Activated CD8-positive, alpha-beta memory T cell treated with anti-CD3 and anti-CD28 coated beads for 48 hours (primary cell): ENCODE data around the gene OTUD1.
A peak's percentile ranks its signal among the peaks of the same experiment; 100 is the strongest.
"Not testable (repeated sequence)": the region's sequence is repeated elsewhere in the genome, so short reads cannot be mapped to it uniquely, and the experiment has no call there.

Experiments
- DNase-seq, 3 experiments: peaks; one replicate each; pipeline ENCODE4 v3.0.0-alpha.2; 2020; ENCODE audit warnings: low read depth in 2 of 3, low spot score in 2 of 3

OTUD1 gene

DNA sequence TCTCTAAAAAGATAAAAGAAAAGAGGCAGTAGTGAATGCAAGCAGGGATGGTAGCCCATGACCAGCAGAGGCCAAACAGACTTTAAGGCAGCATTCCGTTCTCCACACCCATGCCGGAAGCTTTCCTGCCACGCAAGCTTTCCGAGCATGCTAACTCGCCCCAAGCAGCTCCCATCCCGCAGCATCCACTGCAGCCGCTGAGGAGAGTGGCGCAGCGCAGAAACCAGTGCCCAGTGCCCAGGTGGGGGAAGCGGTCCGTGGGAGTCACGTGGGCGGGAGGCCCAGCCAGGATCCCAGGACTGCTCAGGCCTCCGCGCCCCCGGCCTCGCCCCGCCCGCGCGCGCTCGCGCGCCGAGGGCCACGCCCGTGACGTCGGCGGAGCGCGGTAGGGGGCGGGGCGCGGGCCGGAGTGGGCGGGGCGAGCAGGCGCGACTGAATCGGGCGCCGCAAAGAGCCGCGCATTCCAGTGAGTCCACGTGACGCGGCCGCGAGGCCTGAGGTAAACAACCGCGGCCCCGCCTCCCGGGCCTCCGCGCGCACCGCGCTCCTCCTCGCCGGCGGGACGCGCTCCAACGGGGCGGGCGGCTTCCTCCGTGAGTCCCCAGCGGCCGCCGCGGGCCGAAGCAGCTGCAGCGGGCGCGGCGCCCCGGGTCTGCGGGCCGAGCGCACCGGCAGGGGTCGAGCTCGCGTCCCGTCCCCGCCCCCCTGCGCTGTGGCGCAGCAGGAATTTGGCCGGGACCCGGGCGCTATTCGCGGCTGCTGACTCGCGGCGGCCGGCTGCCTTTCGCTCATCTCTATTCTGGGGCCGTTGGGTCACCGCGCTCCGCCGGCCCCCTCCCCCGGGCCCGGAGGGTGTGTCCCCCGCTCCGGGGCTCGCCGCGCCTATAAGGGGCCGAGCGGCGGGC, at the start of gene OTUD1:
Gene OTUD1, plus strand, starts transcription at position 529 of the 905 bp plus-strand sequence. CDS start 383 bp downstream, outside the sequence.
- peak; percentile 84 for DNase-seq

GRCh38 chr10:23390408-23390807, 48.5 kb upstream of the OTUD1 start:
- DNase-seq: not testable (repeated sequence)

DNA sequence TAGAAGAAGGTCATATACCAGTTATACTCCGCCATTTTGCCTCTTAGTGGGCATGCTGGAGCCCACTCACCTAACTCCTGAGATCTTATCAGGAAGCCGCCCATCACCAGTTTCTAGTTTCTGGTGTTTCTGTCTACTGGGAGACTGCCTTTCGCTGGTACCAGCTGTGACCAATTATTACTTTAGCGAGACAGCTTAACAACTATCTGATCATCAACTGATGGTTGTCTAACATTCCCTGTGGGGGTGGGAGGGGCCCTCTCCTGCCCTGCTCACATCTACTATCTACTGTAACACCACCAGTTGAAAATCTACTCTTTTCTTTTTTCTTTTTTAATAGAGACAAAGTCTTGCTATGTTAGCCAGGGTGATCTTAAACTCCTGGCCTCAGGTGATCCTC, 48.1 kb upstream of the OTUD1 start:
- no peak for DNase-seq

GRCh38 chr10:23391821-23392220, 47.1 kb upstream of the OTUD1 start:
- DNase-seq: no peak

DNA sequence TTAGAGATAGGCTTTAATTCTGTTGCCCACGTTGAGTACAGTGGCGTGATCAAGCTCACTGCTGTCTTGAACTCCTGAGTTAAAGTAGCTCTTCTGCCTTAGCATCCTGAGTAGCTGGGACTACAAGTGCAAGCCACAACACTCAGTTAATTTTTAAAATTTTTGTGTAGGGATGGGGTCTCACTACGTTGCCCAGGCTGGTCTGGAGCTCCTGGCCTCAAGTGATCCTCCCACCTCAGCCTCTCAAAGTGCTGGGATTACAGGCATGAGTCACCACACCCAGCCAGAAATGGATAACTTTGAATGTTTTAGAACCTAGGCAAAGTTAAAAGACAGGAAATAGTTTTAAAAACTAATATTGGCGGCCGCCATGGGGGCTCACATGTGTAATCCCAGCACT, 43.9 kb upstream of the OTUD1 start:
- DNase-seq: no peak

DNA sequence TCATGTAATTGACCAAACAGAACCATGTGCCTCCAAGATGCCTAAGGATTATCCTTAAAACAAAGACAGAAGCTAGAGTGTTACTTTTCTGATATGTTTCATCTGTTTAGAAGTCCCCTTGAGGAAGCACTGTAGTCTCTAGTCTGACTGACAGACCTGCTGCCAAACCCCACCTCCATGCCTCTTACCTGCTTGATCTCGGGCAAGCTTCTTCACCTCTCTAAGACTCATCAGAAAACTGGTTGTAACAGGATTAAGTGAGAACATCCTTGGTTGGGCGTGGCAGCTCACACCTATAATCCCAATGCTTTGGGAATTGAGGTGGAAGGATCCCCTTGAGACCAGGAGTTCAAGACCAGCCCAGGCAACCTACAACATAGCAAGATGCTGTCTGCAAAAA, 42.2 kb upstream of the OTUD1 start:
- DNase-seq: no peak

- DNase-seq: no peak
Measured at GRCh38 chr10:23399701-23400144, 39.2 kb upstream of the OTUD1 start.

DNA sequence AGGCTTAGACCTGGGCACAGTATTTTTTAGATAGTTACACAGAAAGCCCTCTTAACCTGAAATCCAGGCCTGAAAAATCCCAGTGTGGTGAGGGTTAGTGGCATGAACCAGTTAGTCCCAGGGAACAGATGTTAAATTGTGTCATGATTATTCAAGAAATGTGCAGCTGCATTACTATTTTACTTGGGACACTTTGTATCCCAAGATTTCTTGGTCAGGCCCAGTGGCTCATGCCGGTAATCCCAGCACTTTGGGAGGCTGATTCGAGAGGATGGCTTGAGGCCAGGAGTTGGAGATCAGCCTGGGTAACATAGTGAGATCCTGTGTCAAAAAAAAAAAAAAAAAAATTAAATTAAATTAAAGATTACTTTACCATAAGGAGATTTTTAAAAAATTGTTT, 36.0 kb upstream of the OTUD1 start:
- DNase-seq: no peak

GRCh38 chr10:23403278-23403677, 35.6 kb upstream of the OTUD1 start:
- DNase-seq: no peak

- no peak for DNase-seq
Measured at GRCh38 chr10:23403719-23404118, 35.2 kb upstream of the OTUD1 start.

DNA sequence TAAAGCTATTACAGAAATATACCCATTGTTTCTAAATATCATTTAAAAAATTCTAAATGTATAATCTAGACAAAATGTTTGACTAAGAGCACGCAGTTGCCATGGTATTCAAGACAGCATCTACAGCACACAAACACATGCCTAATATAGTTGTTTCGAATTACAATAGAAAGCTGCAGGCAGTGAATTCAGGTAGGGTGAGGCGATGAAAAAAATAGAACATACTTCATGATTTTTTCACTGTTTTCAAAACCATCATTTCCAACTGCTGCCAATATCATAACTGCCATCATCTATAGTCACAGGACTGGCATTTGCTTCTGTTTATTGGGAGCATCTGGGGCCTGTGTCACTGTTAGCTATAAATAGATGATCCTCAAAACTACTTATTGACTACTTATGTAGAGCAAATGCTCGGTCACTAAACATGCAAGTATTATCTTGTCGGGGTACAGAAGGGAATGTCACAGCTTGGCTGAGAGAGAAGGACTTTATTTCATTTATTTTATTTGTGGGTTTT, 34.4 kb upstream of the OTUD1 start:
- no peak for DNase-seq

DNA sequence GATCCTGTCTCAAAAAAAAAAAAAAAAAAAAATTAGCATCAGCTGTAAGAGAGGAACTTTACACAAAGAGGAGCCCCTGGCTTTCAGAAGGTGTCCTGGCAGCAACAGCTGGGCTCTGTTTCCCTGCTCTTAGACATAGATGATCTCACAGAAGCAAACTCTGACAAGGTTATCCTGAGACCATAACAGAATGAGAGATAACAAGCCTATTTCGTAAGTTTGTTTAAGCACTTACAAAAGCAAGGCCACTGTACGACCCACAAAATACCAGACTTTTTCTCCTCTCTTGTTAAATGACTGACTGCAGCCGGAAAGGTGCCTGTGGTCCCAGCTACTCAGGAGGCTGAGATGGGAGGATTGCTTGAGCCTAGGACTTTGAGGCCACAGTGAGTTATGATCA, 33.3 kb upstream of the OTUD1 start:
- no peak for DNase-seq

- DNase-seq: no peak
Measured at GRCh38 chr10:23406409-23406808, 32.5 kb upstream of the OTUD1 start.

GRCh38 chr10:23408330-23408976, 30.4 kb upstream of the OTUD1 start:
- no peak for DNase-seq

DNA sequence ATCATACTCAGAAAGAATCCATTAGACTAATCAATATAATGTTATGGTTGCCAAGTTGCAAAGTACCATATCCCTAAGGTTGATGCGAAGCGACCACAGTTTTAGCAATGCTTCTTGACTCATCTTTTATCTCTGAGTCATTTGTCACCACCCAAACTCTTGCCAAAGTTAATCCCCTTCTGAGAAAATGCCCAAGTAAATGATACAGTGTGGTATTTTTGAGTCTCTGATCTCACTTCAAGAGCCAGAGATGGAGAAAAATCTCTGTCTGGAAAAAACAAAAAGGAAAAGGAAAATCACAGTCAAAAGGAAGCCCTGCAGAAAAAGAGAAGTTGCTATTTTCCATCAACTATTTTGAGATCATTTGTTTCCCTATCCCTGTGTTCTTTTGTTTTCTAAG, 26.7 kb upstream of the OTUD1 start:
- no peak for DNase-seq

- DNase-seq: no peak
Measured at GRCh38 chr10:23413629-23414089, 25.2 kb upstream of the OTUD1 start.

DNA sequence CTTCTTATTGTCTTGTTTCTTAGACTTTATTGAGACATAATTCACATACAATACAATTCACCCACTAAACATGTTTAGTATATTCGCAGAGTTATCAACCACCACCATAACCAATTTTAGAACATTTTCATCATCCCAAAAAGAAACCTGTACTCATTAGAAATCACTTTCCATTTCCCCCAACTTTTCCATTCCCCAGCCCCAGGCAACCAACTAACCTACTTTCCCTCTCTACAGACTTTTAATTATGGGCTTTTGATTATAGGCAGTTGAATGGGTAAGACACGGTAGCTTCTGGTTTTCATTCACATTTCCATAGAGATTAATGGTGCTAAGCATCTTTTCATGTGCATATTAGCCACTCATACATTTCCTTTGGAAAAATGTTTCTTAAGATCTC, 24.2 kb upstream of the OTUD1 start:
- no peak for DNase-seq

DNA sequence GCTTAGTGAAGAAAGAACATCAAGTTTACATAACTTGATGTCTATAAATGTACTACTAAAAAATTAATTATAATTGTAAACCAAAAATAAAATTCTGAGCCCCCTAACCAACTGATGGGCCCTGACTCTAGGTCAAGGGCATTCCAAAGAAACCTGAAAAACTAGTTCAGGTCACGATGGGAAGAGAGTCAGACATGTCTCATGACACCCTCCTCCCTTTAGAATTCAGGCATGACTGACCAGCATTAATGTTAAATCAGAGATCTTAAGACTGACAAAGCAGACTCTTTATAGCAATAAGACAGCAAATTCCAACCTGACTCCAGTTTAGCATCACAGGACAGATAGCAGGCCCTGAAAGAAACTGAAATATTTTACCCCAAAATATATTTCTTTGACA, 21.6 kb upstream of the OTUD1 start:
- no peak for DNase-seq

- no peak for DNase-seq
Measured at GRCh38 chr10:23418051-23418681, 20.7 kb upstream of the OTUD1 start.

GRCh38 chr10:23419201-23419600, 19.7 kb upstream of the OTUD1 start:
- DNase-seq: no peak

DNA sequence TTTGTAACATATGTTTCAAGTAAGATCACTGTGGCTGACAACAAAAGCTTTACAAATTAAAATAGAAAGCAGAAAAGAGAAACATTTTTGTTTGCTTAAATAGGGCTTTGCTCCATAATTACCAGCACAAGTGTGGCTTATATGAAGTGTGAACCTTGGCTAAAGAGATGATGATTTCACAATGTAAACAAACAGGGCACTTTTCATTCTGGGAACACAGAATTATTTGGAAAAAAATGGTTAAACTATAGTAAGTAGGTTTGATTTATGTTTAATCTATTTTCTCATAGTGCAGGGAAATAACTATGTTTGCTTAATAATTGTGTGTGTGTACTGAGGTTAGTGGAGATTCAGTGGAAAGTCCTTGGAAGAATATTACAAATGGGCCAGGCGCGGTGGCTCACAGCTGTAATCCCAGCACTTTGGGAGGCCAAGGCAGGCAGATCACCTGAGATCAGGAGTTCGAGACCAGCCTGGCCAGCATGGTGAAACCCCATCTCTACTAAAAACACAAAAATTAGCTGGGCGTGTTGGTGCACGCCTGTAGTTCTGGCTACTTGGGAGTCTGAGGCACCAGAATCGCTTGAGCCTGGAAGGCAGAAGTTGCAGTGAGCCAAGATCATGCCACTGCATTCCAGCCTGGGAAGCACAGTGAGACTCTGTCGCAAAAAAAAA, 19.1 kb upstream of the OTUD1 start:
- DNase-seq: no peak
